H1 (cell line): ENCODE measurements around the gene TNFAIP2. TPM values are rescaled to one million over a fixed set of nuclear protein-coding genes. Genes with fewer than 3 reads are reported as not detected.

Source experiments
- CTCF ChIA-PET: fragments of 300-600 bp; sonication (Branson Sonifier 250); formaldehyde crosslinking; loops from one replicate; lab custom pipeline; 2021; ENCODE audit not compliant: partially characterized antibody; lab: Charles Lee
- POLR2A ChIA-PET: fragments of 300-600 bp; sonication (Branson Sonifier 250); formaldehyde crosslinking; loops from one replicate; lab custom pipeline; 2021; ENCODE audit warnings: inconsistent platforms; ENCODE audit not compliant: partially characterized antibody; lab: Charles Lee
- DNase-seq, 2 experiments: peaks; one replicate each; pipeline versions ENCODE4 v3.0.0 to v3.0.0-alpha.2; 2010 to 2022; ENCODE audit warnings: low spot score in 2 of 2, low read depth in 1 of 2, mixed read lengths in 1 of 2
- FAIRE-seq: peaks from 2 replicates; lab custom pipeline; 2011; peaks lifted over from hg19 to GRCh38; lab: Jason Lieb, UNC
- H2AFZ ChIP-seq: 2 replicates; pipeline ENCODE4 v1.8.1; 2012; ENCODE audit warnings: low read length, inconsistent platforms
- H2AK5ac ChIP-seq: 2 replicates; pipeline ENCODE4 v1.6.1; 2013; ENCODE audit warnings: low read depth, low read length
- H2BK120ac ChIP-seq: replicated peaks from 2 replicates; pipeline ENCODE3; 2013; ENCODE audit warnings: low read depth, low read length, inconsistent platforms
- H2BK12ac ChIP-seq: 2 replicates; pipeline ENCODE4 v1.6.1; 2013; ENCODE audit warnings: low read depth, low read length
- H2BK15ac ChIP-seq: 2 replicates; pipeline ENCODE4 v1.6.1; 2013; ENCODE audit warnings: low read length
- H2BK20ac ChIP-seq: 2 replicates; pipeline ENCODE4 v1.6.1; 2013; ENCODE audit warnings: low read length
- H2BK5ac ChIP-seq: 2 replicates; pipeline ENCODE4 v1.6.1; 2013; ENCODE audit warnings: low read depth, low read length
- H3K14ac ChIP-seq: 2 replicates; pipeline ENCODE4 v1.6.1; 2013; ENCODE audit warnings: inconsistent platforms; ENCODE audit not compliant: insufficient read length
- H3K18ac ChIP-seq: 2 replicates; pipeline ENCODE4 v1.6.1; 2013; ENCODE audit warnings: low read length; ENCODE audit errors: extremely low read depth
- H3K23ac ChIP-seq: 2 replicates; pipeline ENCODE4 v1.6.1; 2013; ENCODE audit warnings: inconsistent platforms; ENCODE audit not compliant: insufficient read length
- H3K23me2 ChIP-seq: 2 replicates; pipeline ENCODE4 v1.6.1; 2013; ENCODE audit warnings: low read depth, low read length
- H3K27ac ChIP-seq: 2 replicates; pipeline ENCODE4 v1.6.1; 2011; ENCODE audit warnings: low read depth, low read length, inconsistent platforms
- H3K27me3 ChIP-seq, 4 experiments: replicated peaks in 1 of 4; 1 replicate in 1 of 4; 2 replicates in 3 of 4; pipeline versions ENCODE4 v1.6.1 to v1.8.1; 2011 to 2013; ENCODE audit warnings: low read length in 3 of 4, mild to moderate bottlenecking in 3 of 4, inconsistent platforms in 2 of 4, mixed read lengths in 2 of 4, moderate library complexity in 1 of 4; ENCODE audit not compliant: control insufficient read depth in 3 of 4, insufficient read depth in 3 of 4; ENCODE audit errors: extremely low read depth in 1 of 4
- H3K36me3 ChIP-seq, 4 experiments: 2 replicates each; pipeline versions ENCODE4 v1.6.1 to v1.8.1; 2011 to 2013; ENCODE audit warnings: mild to moderate bottlenecking in 4 of 4, low read length in 3 of 4, moderate library complexity in 2 of 4, control low read depth in 1 of 4, inconsistent platforms in 1 of 4; ENCODE audit not compliant: insufficient read depth in 4 of 4, control insufficient read depth in 2 of 4
- H3K4ac ChIP-seq: replicated peaks from 2 replicates; pipeline ENCODE3; 2013; ENCODE audit warnings: low read length, low read depth, mixed read lengths, inconsistent platforms; ENCODE audit not compliant: insufficient read length
- H3K4me1 ChIP-seq, 4 experiments: replicated peaks in 1 of 4; 1 replicate in 1 of 4; 2 replicates in 3 of 4; pipeline versions ENCODE4 v1.6.1 to v1.8.1; 2011 to 2013; ENCODE audit warnings: low read length in 3 of 4, inconsistent platforms in 2 of 4, mixed read lengths in 1 of 4; ENCODE audit not compliant: insufficient read depth in 4 of 4, control insufficient read depth in 3 of 4
- H3K4me2 ChIP-seq, 2 experiments: 2 replicates each; pipeline versions ENCODE4 v1.6.1 to v1.8.1; 2011 to 2013; ENCODE audit warnings: low read depth in 2 of 2, low read length in 2 of 2, control low read depth in 1 of 2, inconsistent platforms in 1 of 2, mild to moderate bottlenecking in 1 of 2; ENCODE audit not compliant: insufficient read depth in 1 of 2
- H3K4me3 ChIP-seq, 4 experiments: fragments of 200-600, 300-600 bp in 1 of 4; sonication (generic), shearing (Covaris generic), sonication (Bioruptor Twin) in 1 of 4; 2 replicates each; pipeline versions ENCODE4 v1.5.1 to v1.8.1; 2011 to 2016; ENCODE audit warnings: low read length in 4 of 4, low read depth in 3 of 4, control low read depth in 2 of 4, inconsistent platforms in 2 of 4, mild to moderate bottlenecking in 2 of 4, mixed read lengths in 1 of 4, moderate library complexity in 1 of 4; ENCODE audit not compliant: insufficient read depth in 2 of 4; ENCODE audit errors: extremely low read depth in 1 of 4
- H3K56ac ChIP-seq: replicated peaks from 2 replicates; pipeline ENCODE3; 2013; ENCODE audit warnings: low read depth, mild to moderate bottlenecking, mixed read lengths, low read length, inconsistent platforms; ENCODE audit not compliant: insufficient read length
- H3K79me1 ChIP-seq: 2 replicates; pipeline ENCODE4 v1.6.1; 2013; ENCODE audit warnings: low read depth, low read length, control low read depth
- H3K79me2 ChIP-seq, 2 experiments: 2 replicates each; pipeline versions ENCODE4 v1.6.1 to v1.8.1; 2012 to 2013; ENCODE audit warnings: low read length in 2 of 2, mild to moderate bottlenecking in 2 of 2, inconsistent platforms in 1 of 2; ENCODE audit not compliant: insufficient read depth in 2 of 2, control insufficient read depth in 1 of 2
- H3K9ac ChIP-seq, 4 experiments: replicated peaks in 1 of 4; 1 replicate in 1 of 4; 2 replicates in 3 of 4; pipeline versions ENCODE4 v1.6.1 to v1.8.1; 2011 to 2013; ENCODE audit warnings: low read depth in 3 of 4, low read length in 3 of 4, control low read depth in 2 of 4, mild to moderate bottlenecking in 2 of 4, moderate library complexity in 2 of 4, inconsistent platforms in 1 of 4; ENCODE audit errors: extremely low read depth in 1 of 4
- H3K9me3 ChIP-seq, 2 experiments: 2 replicates each; pipeline versions ENCODE4 v1.6.1 to v1.8.1; 2012 to 2013; ENCODE audit warnings: mild to moderate bottlenecking in 2 of 2, moderate library complexity in 2 of 2, control low read depth in 1 of 2, inconsistent platforms in 1 of 2, low read depth in 1 of 2, low read length in 1 of 2, mixed read lengths in 1 of 2; ENCODE audit not compliant: insufficient read depth in 2 of 2
- H4K20me1 ChIP-seq, 2 experiments: replicated peaks in 1 of 2; 2 replicates each; pipeline versions ENCODE3 to v1.8.1; 2011 to 2013; ENCODE audit warnings: inconsistent platforms in 2 of 2, low read length in 2 of 2, mild to moderate bottlenecking in 1 of 2; ENCODE audit not compliant: insufficient read depth in 2 of 2, control insufficient read depth in 1 of 2
- H4K5ac ChIP-seq: 2 replicates; pipeline ENCODE4 v1.6.1; 2013; ENCODE audit warnings: low read length, low read depth, mixed read lengths, inconsistent platforms; ENCODE audit not compliant: insufficient read length
- H4K8ac ChIP-seq: 2 replicates; pipeline ENCODE4 v1.8.0; 2013; ENCODE audit warnings: mild to moderate bottlenecking, moderate library complexity, low read length, inconsistent platforms; ENCODE audit not compliant: insufficient read depth; ENCODE audit errors: extremely low read depth
- H4K91ac ChIP-seq: replicated peaks from 2 replicates; pipeline ENCODE3; 2013; ENCODE audit warnings: low read length, mixed read lengths, inconsistent platforms; ENCODE audit not compliant: insufficient read length
- JUND ChIP-seq: IDR thresholded peaks from 2 replicates; pipeline ENCODE4 v1.6.1; 2011; ENCODE audit warnings: mild to moderate bottlenecking, improper control_type of control experiment, low read length
- KDM1A ChIP-seq: fragments of 200-600, 300-600 bp; sonication (generic); IDR thresholded peaks from 2 replicates; pipeline ENCODE4 v1.7.1; 2016; ENCODE audit warnings: mild to moderate bottlenecking, low read length, borderline replicate concordance
- KDM4A ChIP-seq: IDR thresholded peaks from one replicate; pipeline ENCODE4 v1.7.1; 2012; ENCODE audit warnings: low read depth, mild to moderate bottlenecking, moderate library complexity, low read length, inconsistent platforms; ENCODE audit not compliant: severe bottlenecking
- NANOG ChIP-seq: IDR thresholded peaks from 2 replicates; pipeline ENCODE4 v1.6.1; 2011; ENCODE audit warnings: low read length, low read depth, mild to moderate bottlenecking, inconsistent platforms; ENCODE audit not compliant: insufficient read depth, poor library complexity, severe bottlenecking
- RXRA ChIP-seq: IDR thresholded peaks from 2 replicates; pipeline ENCODE4 v1.6.1; 2011; ENCODE audit warnings: low read depth, mild to moderate bottlenecking, low read length, moderate library complexity; ENCODE audit not compliant: insufficient read depth
- USF2 ChIP-seq: IDR thresholded peaks from 2 replicates; pipeline ENCODE4 v1.6.1; 2011; ENCODE audit warnings: low read length, improper control_type of control experiment
- WGBS, 2 experiments: shearing (Covaris generic) in 1 of 2; methylation state at CpG; one replicate each; pipeline versions ENCODE4 v1.1.6 to v1.1.7; 2013 to 2015; ENCODE audit warnings: low lambda C conversion rate in 2 of 2, mixed read lengths in 2 of 2, inconsistent platforms in 1 of 2, low coverage in 1 of 2, missing lambda C conversion rate in 1 of 2; ENCODE audit not compliant: insufficient replicate concordance in 2 of 2, insufficient coverage in 1 of 2, insufficient read length in 1 of 2; ENCODE audit errors: extremely low coverage in 1 of 2, missing lambda C conversion rate in 1 of 2; 5-methylcytosine and 5-hydroxymethylcytosine counted together
- polyA plus RNA-seq, 7 experiments: library from polyadenylated mRNA; depleted of rRNA in 3 of 7; stranded (reverse) in 5 of 7; unstranded in 2 of 7; fragments of >200 nt in 5 of 7; fragments of 200-250 nt in 2 of 7; gene quantifications; 1 replicate in 5 of 7; 2 replicates in 1 of 7; 4 replicates in 1 of 7; pipeline versions ENCODE4 v1.2.1 to v1.2.3, GENCODE V29; 2011 to 2013; ENCODE audit warnings: missing spikeins in 2 of 7, mixed read lengths in 2 of 7
- total RNA-seq: library from RNA; stranded (reverse); fragmentation: NEBNext Ultra II Directional; extraction: Animal tissue kit (Norgen Biotek cat#: 25700); gene quantifications from 2 replicates; pipeline ENCODE4 v1.2.1, GENCODE V29; 2021

The TNFAIP2 gene
- total and polyA plus RNA-seq, 2 of the 8 experiments (the other 6 are each of a cell fraction or from before 2014, with no cell fraction given) = 28.3 to 34.5 TPM

- Histone ChIP-seq H3K27me3 (no peaks in the 10 kb centered on the region; a peak in 1 of 7 replicates), H2AK5ac (no peak overlapping the region), H3K56ac (no peak overlapping the region), H2BK5ac (no peak overlapping the region), H2BK120ac (no peak overlapping the region), H4K20me1 (no peaks in the 10 kb centered on the region), H3K23ac (no peak overlapping the region), H3K4me1 (no peaks in the 10 kb centered on the region), H3K27ac (no peak overlapping the region), H3K9ac (no peak overlapping the region), H3K9me3 (no peaks in the 10 kb centered on the region), H3K18ac (no peak overlapping the region), H4K8ac (no peak overlapping the region; the same call in 1 of the 2 replicates), H3K4me2 (no peak overlapping the region), H3K23me2 (no peaks in the 10 kb centered on the region), H3K4ac (no peak overlapping the region), H4K91ac (no peak overlapping the region), H2BK15ac (no peak overlapping the region), H2BK12ac (no peak overlapping the region), H3K79me2 (no peaks in the 10 kb centered on the region), H3K14ac (no peak overlapping the region), H3K79me1 (no peaks in the 10 kb centered on the region), H2AFZ (no peak overlapping the region), H3K36me3 (no peaks in the 10 kb centered on the region), H4K5ac (no peak overlapping the region), H3K4me3 (no peak overlapping the region), H2BK20ac (no peak overlapping the region)
- no peak for TF ChIP-seq JUND
- TF ChIP-seq KDM4A = no peak
- no peak for TF ChIP-seq RXRA
- no peak for TF ChIP-seq USF2
- no peak for TF ChIP-seq NANOG
- TF ChIP-seq KDM1A = no peak
- POLR2A ChIA-PET = no interaction called here
- DNase-seq = no peak
- CTCF ChIA-PET = interaction anchor here (0.7 to 1.1 kb wide), 3 partner anchors 11 to 41 kb away, joined by 3 to 8 read pairs (median 3); no protein-coding TSS in a partner anchor
- FAIRE-seq = no peak
- 83% methylated on average over 19 of the region's 19 CpGs; no CpG with 5 or more reads in 1 of the 2 experiments for WGBS, 2 experiments
These were observed 23.0 kb downstream of the TNFAIP2 start for GRCh38 chr14:103146141-103146709.
